Gastroesophageal sphincter (tissue), 3 donors: Measurements from ENCODE around the gene PRSS21.

Experiments used
- EP300 ChIP-seq: sonication (generic); formaldehyde crosslinking; IDR thresholded peaks from one replicate; pipeline ENCODE4 v1.6.1; 2017; ENCODE audit warnings: antibody characterized with exemption, mild to moderate bottlenecking
- POLR2A ChIP-seq, 2 donors: fragments of 450-650 bp; IDR thresholded peaks; one replicate each; pipeline ENCODE4 v1.6.1; 2017; ENCODE audit warnings: antibody characterized with exemption in 2 of 2, mild to moderate bottlenecking in 2 of 2, moderate library complexity in 1 of 2
- POLR2AphosphoS5 ChIP-seq: sonication (generic); formaldehyde crosslinking; IDR thresholded peaks from one replicate; pipeline ENCODE4 v1.6.1; 2017; ENCODE audit warnings: antibody characterized with exemption
- TF ChIP-seq, protein P1 (sequence below), 4 experiments: fragments of 200-600 bp in 2 of 4; fragments of 450-650 bp in 2 of 4; sonication (generic) in 1 of 4; IDR thresholded peaks; one replicate each; pipeline ENCODE4 v1.5.1; 2017 to 2019; ENCODE audit warnings: antibody characterized with exemption in 4 of 4, mild to moderate bottlenecking in 2 of 4, moderate library complexity in 2 of 4

DNA sequence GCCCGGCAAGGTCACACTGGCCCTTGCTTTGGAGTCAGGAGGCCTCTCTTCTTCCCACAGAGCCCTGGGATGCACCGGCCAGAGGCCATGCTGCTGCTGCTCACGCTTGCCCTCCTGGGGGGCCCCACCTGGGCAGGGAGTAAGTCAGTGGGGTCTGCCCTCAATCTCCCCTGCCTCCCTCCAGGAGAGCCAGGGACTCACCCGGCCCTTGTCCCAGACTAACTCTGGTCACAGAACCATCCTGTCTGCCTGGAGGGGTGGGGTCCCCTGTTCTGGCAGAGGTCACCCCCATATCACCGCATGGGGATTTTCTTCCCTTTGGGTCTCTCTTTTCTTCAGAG is 13.3 kb downstream of the PRSS21 start:
- TF ChIP-seq, protein P1, sequence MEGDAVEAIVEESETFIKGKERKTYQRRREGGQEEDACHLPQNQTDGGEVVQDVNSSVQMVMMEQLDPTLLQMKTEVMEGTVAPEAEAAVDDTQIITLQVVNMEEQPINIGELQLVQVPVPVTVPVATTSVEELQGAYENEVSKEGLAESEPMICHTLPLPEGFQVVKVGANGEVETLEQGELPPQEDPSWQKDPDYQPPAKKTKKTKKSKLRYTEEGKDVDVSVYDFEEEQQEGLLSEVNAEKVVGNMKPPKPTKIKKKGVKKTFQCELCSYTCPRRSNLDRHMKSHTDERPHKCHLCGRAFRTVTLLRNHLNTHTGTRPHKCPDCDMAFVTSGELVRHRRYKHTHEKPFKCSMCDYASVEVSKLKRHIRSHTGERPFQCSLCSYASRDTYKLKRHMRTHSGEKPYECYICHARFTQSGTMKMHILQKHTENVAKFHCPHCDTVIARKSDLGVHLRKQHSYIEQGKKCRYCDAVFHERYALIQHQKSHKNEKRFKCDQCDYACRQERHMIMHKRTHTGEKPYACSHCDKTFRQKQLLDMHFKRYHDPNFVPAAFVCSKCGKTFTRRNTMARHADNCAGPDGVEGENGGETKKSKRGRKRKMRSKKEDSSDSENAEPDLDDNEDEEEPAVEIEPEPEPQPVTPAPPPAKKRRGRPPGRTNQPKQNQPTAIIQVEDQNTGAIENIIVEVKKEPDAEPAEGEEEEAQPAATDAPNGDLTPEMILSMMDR (IDR thresholded peaks at IDR 0.05) = no peak
- TF ChIP-seq POLR2A (IDR thresholded peaks at IDR 0.05) (no peak), EP300 (no peak), POLR2AphosphoS5 (no peak)
